ENCODE measurements around the gene TEAD2.

TEAD2 gene

GRCh38 chr19:49368711-49369358, 6.6 kb upstream of the TEAD2 start:
- Histone ChIP-seq H3K27me3 (ENCODE audit: low read depth, low read length) (0 out of 2 replicates have a peak, but pooled peaks cover 4% of the 10 kb centered on the region), H2AFZ (ENCODE audit: low read depth, low read length) (no peak overlapping the region), H3K79me2 (ENCODE audit: low read length) (no peaks in the 10 kb centered on the region), H4K20me1 (ENCODE audit: insufficient read depth, low read length) (no peaks in the 10 kb centered on the region), H3K4me3 (ENCODE audit: low read length) (no peak overlapping the region), H3K4me1 (ENCODE audit: low read length) (peaks cover 10% of the 10 kb centered on the region), H3K36me3 (replicated peaks; ENCODE audit: low read depth, low read length) (peaks cover 15% of the 10 kb centered on the region), H3K9ac (ENCODE audit: low read length) (no peak overlapping the region), H3K4me2 (ENCODE audit: low read length) (no peak overlapping the region), H3K27ac (ENCODE audit: low read length) (no peak overlapping the region), H3K9me3 (ENCODE audit: insufficient read depth, low read length) (peaks cover 17% of the 10 kb centered on the region)
- no peak for TF ChIP-seq CTCF (IDR thresholded peaks at IDR 0.05; ENCODE audit: low read depth, low read length)
- TF ChIP-seq EZH2phosphoT487 (IDR thresholded peaks at IDR 0.05; ENCODE audit: low read depth), result no peak

- Histone ChIP-seq H3K36me3 (replicated peaks; ENCODE audit: low read depth, low read length) (peaks cover 15% of the 10 kb centered on the region), H3K27me3 (ENCODE audit: low read depth, low read length) (no peaks in the 10 kb centered on the region), H3K27ac (ENCODE audit: low read length) (no peak overlapping the region), H3K4me1 (ENCODE audit: low read length) (peaks cover 22% of the 10 kb centered on the region), H3K9me3 (ENCODE audit: insufficient read depth, low read length) (peaks cover 17% of the 10 kb centered on the region), H4K20me1 (ENCODE audit: insufficient read depth, low read length) (no peaks in the 10 kb centered on the region), H3K4me3 (ENCODE audit: low read length) (no peak overlapping the region), H3K4me2 (ENCODE audit: low read length) (no peak overlapping the region), H3K9ac (ENCODE audit: low read length) (no peak overlapping the region), H2AFZ (ENCODE audit: low read depth, low read length) (no peak overlapping the region), H3K79me2 (ENCODE audit: low read length) (no peaks in the 10 kb centered on the region)
- TF ChIP-seq EZH2phosphoT487 (IDR thresholded peaks at IDR 0.05; ENCODE audit: low read depth) (no peak), CTCF (IDR thresholded peaks at IDR 0.05; ENCODE audit: low read depth, low read length) (no peak)
Observed at GRCh38 chr19:49366110-49366509, 3.9 kb upstream of the TEAD2 start.

- no peak overlapping the region for H3K27ac ChIP-seq (ENCODE audit: low read length)
- H2AFZ ChIP-seq (ENCODE audit: low read depth, low read length), result no peak overlapping the region
- H3K4me3 ChIP-seq (ENCODE audit: low read length), result no peak overlapping the region
- H4K20me1 ChIP-seq (ENCODE audit: insufficient read depth, low read length), result no peaks in the 10 kb centered on the region
- H3K4me1 ChIP-seq (ENCODE audit: low read length), result peaks cover 40% of the 10 kb centered on the region
- no peaks in the 10 kb centered on the region for H3K79me2 ChIP-seq (ENCODE audit: low read length)
- H3K9me3 ChIP-seq (ENCODE audit: insufficient read depth, low read length), result peaks cover 5% of the 10 kb centered on the region
- no peaks in the 10 kb centered on the region for H3K36me3 ChIP-seq (replicated peaks; ENCODE audit: low read depth, low read length)
- no peak for TF ChIP-seq CTCF (IDR thresholded peaks at IDR 0.05; ENCODE audit: low read depth, low read length)
- no peak for TF ChIP-seq EZH2phosphoT487 (IDR thresholded peaks at IDR 0.05; ENCODE audit: low read depth)
- H3K9ac ChIP-seq (ENCODE audit: low read length), result no peak overlapping the region
- no peaks in the 10 kb centered on the region for H3K27me3 ChIP-seq (ENCODE audit: low read depth, low read length)
- H3K4me2 ChIP-seq (ENCODE audit: low read length), result no peak overlapping the region; the same call in 1 of the 2 replicates
Observed at GRCh38 chr19:49364083-49364737, 2.0 kb upstream of the TEAD2 start.

GRCh38 chr19:49363268-49364082, 1.3 kb upstream of the TEAD2 start, which contains the start of gene DKKL1:
Gene DKKL1, plus strand, starts transcription at chr19:49363877. Its CDS starts 122 bp downstream, at chr19:49363999.
- Histone ChIP-seq H3K9me3 (ENCODE audit: insufficient read depth, low read length) (no peaks in the 10 kb centered on the region), H3K4me2 (ENCODE audit: low read length) (peak within 1 kb of the TSS; percentile 90), H3K4me3 (ENCODE audit: low read length) (peak within 1 kb of the TSS; percentile 80), H4K20me1 (ENCODE audit: insufficient read depth, low read length) (no peaks in the 10 kb centered on the region), H3K27ac (ENCODE audit: low read length) (no peak within 1 kb of the TSS), H3K79me2 (ENCODE audit: low read length) (no peaks in the 10 kb centered on the region), H3K27me3 (ENCODE audit: low read depth, low read length) (no peaks in the 10 kb centered on the region), H3K4me1 (ENCODE audit: low read length) (peaks cover 40% of the 10 kb centered on the region), H2AFZ (ENCODE audit: low read depth, low read length) (no peak within 1 kb of the TSS), H3K36me3 (replicated peaks; ENCODE audit: low read depth, low read length) (no peaks in the 10 kb centered on the region), H3K9ac (ENCODE audit: low read length) (peak within 1 kb of the TSS; percentile 82; the same call in 1 of the 2 replicates)
- TF ChIP-seq CTCF (IDR thresholded peaks at IDR 0.05; ENCODE audit: low read depth, low read length) (no peak), EZH2phosphoT487 (IDR thresholded peaks at IDR 0.05; ENCODE audit: low read depth) (no peak)
